SH-SY5Y (cell line): ENCODE data around the gene UQCRHL.

Source experiments
- GATA2 ChIP-seq: IDR thresholded peaks from 2 replicates; pipeline ENCODE4 v1.6.1; 2011; ENCODE audit warnings: mild to moderate bottlenecking, low read depth, low read length
- GATA3 ChIP-seq: IDR thresholded peaks from 2 replicates; pipeline ENCODE4 v1.6.1; 2011; ENCODE audit warnings: low read depth, mild to moderate bottlenecking, low read length, moderate library complexity

UQCRHL gene

DNA sequence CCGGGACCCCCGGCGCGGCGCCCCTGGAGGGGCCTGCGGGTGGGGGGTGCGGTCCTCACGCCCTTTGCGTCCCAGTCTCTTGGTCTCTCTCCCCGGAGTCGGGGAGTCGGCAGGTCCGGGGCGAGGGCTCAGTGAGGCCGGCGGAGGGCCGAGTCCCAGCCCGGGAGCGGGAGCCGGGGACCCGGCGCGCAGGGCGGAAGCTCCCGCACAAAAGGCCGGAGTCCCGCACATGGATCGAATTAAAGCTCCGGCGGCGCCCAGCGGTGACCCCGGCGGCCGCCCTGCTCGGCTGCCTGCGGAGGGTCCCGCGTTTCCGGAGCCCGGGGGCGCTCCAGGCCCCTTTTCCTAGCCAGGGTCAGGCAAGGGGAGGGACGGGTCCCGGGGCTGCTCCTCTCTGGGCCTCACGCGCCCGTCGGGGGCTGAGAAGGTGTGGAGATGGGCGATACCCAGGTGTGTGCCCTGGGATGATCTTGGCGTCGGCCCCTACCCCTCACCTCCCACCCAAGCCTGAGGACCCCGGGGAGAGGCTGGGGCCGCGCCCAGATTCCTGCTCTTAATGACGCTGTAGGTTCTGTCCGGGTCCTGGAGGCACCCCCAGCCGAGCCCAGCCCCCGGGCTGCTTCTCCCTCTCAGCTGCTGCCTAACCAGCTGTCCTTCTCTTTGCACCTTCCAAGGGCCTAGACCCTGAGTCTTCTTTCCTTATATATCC is 48.3 kb downstream of the UQCRHL start:
- TF ChIP-seq GATA2 (no peak), GATA3 (no peak)

DNA sequence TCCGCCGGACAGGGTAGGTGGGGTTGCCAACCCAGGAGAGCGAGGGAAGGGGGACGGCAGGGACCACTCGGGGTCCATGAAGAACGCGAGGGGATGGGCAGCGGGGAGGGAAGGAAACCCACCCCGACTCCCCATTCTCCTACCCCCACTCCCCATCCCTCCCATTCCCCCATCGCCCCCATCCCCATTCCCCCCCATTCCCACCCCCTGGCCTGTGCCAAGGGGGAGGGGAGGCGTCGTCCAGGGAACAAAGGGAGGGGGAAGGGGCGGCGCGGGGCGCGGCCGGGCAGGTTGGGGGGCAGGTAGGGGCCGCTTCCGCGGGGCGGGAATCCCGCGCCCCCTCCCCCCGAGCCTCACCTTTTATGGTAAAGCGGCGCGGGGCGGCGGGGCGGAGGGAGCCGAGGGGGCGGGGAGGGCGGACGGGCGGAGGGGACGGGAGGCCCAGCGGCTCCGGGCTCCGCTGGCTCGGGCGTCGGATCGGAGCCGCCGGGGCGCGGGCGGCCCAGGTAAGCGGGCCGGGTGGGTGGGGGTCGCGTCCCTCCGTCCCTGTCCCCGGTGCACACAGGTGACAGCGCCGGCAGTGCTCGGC is 49.0 kb downstream of the UQCRHL start, which contains the start of gene FBLIM1:
Gene FBLIM1, plus strand, starts transcription at position 453 of the 589 bp plus-strand sequence. CDS start 6,189 bp downstream, outside the sequence.
- no peak for TF ChIP-seq GATA2
- TF ChIP-seq GATA3: no peak

DNA sequence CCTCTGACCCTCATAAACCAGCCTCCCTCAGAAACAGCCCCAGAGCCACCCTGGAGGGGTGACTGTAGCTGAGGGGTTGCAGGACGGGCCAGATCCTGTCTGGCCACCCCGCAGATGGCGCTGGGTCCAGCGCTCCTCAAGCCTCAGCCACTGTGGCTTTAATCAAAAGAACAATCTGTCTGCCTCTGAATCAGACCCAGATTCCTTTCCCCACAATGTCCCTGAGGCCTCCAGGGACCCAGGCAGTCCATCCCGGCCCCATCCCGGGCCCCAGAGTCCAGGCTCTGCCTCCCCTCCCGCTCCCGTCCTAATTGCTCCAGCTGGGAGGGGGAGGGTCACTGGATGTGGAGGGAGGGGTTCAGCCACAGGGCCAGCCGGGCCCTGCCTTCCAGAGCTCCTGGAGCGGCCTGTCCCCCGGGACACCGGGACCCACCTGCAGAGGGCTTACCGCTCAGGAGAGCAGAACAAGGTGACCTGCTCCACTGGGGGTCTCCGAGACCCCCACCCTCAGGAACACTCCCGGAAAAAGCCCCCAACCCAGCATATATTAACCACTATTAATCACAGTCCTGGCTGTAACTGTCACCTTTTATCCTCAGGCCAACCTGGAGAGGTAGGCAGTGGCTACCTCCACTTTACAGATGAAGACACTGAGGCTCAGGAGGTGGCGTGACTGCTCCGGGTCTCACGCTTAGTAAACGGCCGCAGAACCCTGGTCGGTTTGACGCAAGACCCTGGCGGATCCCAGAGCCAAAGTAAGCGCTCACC is 49.7 kb downstream of the UQCRHL start:
- TF ChIP-seq GATA2: peak; percentile 97
- no peak; the same call in 1 of the 2 replicates for TF ChIP-seq GATA3
